Measurements from ENCODE around the gene TSTD1. TPM values are rescaled to one million over a fixed set of nuclear protein-coding genes. Genes with fewer than 3 reads are reported as not detected.
A peak's percentile ranks its signal among the peaks of the same experiment; 100 is the strongest.
"Not testable (repeated sequence)": the region's sequence is repeated elsewhere in the genome, so short reads cannot be mapped to it uniquely, and the experiment has no call there.

TSTD1 gene
- total and polyA plus RNA-seq, 10 of the 15 experiments (the other 5 are each of a cell fraction or from before 2014, with no cell fraction given) = 33.3 to 145 (median 89.4) TPM

GRCh38 chr1:161026954-161027353 lies 11.8 kb downstream of the TSTD1 start (continued):
- peak; percentile 85 for TF ChIP-seq SKIL (IDR thresholded peaks at IDR 0.05; ENCODE audit: low read depth, poor library complexity, severe bottlenecking)
- peak; percentile 76 for TF ChIP-seq JUNB (IDR thresholded peaks at IDR 0.05)
- peak; percentile 39; the same call in 1 of the 2 replicates for TF ChIP-seq ZNF217 (IDR thresholded peaks at IDR 0.05)
- peak; percentile 99 for TF ChIP-seq CBX5 (IDR thresholded peaks at IDR 0.05; ENCODE audit: low read depth)
- peak; percentile 81 for TF ChIP-seq MTA2 (IDR thresholded peaks at IDR 0.05; ENCODE audit: low read depth)
- TF ChIP-seq PAX5 (IDR thresholded peaks at IDR 0.05; ENCODE audit: borderline replicate concordance, low read depth, low read length) = peak; percentile 27; the same call in 1 of the 2 replicates
- TF ChIP-seq ZNF207 (IDR thresholded peaks at IDR 0.05; ENCODE audit: borderline replicate concordance) = 0 out of 2 replicates have a peak, but pooled peaks have one; percentile 40
- 0 out of 2 replicates have a peak, but pooled peaks have one; percentile 16 for TF ChIP-seq MEF2A (IDR thresholded peaks at IDR 0.05; ENCODE audit: insufficient read depth, low read depth, low read length)
- TF ChIP-seq ATF7 (IDR thresholded peaks at IDR 0.05; ENCODE audit: low read depth) = peak; percentile 61
- peak; percentile 54 to 62 for TF ChIP-seq IKZF2 (IDR thresholded peaks at IDR 0.05)
- peak; percentile 60 for TF ChIP-seq ATF2 (IDR thresholded peaks at IDR 0.05; ENCODE audit: low read length)
- TF ChIP-seq KLF5 (IDR thresholded peaks at IDR 0.05; ENCODE audit: partially characterized antibody) = peak; percentile 91
- peak; percentile 15 for TF ChIP-seq BCL3 (IDR thresholded peaks at IDR 0.05; ENCODE audit: borderline replicate concordance, insufficient read depth, low read depth, low read length, poor library complexity, severe bottlenecking)

GRCh38 chr1:161022432-161022831 lies 16.3 kb downstream of the TSTD1 start:
- H3K4me2 ChIP-seq (ENCODE audit: control insufficient read depth, insufficient read depth); ATAC-seq; in situ Hi-C loops (cut with MboI); BruUV-seq (replicated peaks); DNase-seq (ENCODE audit: low read depth, low spot score); H2AFZ ChIP-seq (ENCODE audit: control insufficient read depth, low read depth, low read length); H3K9me3 ChIP-seq (replicated peaks; ENCODE audit: control insufficient read depth, insufficient read depth, low read length); H3K36me3 ChIP-seq (ENCODE audit: control insufficient read depth in 2 of 2, insufficient read depth in 2 of 2, low read length in 1 of 2); H3K27me3 ChIP-seq (replicated peaks in 1 of 2; ENCODE audit: control insufficient read depth in 2 of 2, insufficient read depth in 2 of 2, low read length in 1 of 2); H3K9ac ChIP-seq (ENCODE audit: control insufficient read depth, insufficient read depth, low read length); H4K20me1 ChIP-seq (ENCODE audit: control insufficient read depth, insufficient read depth); H3K27ac ChIP-seq (ENCODE audit: control insufficient read depth, insufficient read depth); FAIRE-seq; H3K4me3 ChIP-seq; intact Hi-C loops (cut with micrococcal nuclease; ENCODE audit: unreplicated experiment): not testable (repeated sequence)
- RAD21 ChIA-PET (ENCODE audit: unreplicated experiment) = interaction anchor here (3.2 kb wide), 1 partner anchor 16 kb away, joined by 19 read pairs; the partner anchor contains the start of gene TSTD1
- SMC1A ChIA-PET (ENCODE audit: uncharacterized antibody, unreplicated experiment) = interaction anchor here (0.7 to 4.2 kb wide), 7 partner anchors 8 to 74 kb away, joined by 3 to 23 read pairs (median 10); partner anchors contain the start of genes KLHDC9, TSTD1 and USF1
- Histone ChIP-seq H3K79me2 (ENCODE audit: control insufficient read depth, insufficient read depth, low read length) (peaks cover 34% of the 10 kb centered on the region), H3K4me1 (ENCODE audit: control insufficient read depth, insufficient read depth, low read length) (peaks cover 19% of the 10 kb centered on the region)
- WGBS (ENCODE audit: insufficient coverage, insufficient replicate concordance, low lambda C conversion rate, missing lambda C conversion rate) = 75% methylated on average over 12 of the region's 12 CpGs
- POLR2A ChIA-PET = interaction anchor here (0.8 to 2.9 kb wide), 5 partner anchors 9 to 157 kb away, joined by 3 to 18 read pairs (median 12); partner anchors contain the start of gene TSTD1
- CTCF ChIA-PET = interaction anchor here (1.3 to 3.4 kb wide), 5 partner anchors 11 to 74 kb away, joined by 3 to 18 read pairs (median 8); partner anchors contain the start of gene TSTD1
